Esophagus squamous epithelium (tissue), 5 donors: ENCODE measurements around the gene GRIPAP1. TPM values are rescaled to one million over a fixed set of nuclear protein-coding genes. Genes with fewer than 3 reads are reported as not detected.

ENCODE experiments used
- DNase-seq: peaks from one replicate; lab custom pipeline; 2025; lab: John Stamatoyannopoulos, UW
- H3K27ac ChIP-seq, 4 donors: fragments of 200-600 bp; sonication (generic); one replicate each; pipeline ENCODE4 v1.5.1; 2016 to 2019; ENCODE audit warnings: mild to moderate bottlenecking in 1 of 4
- H3K27me3 ChIP-seq, 4 donors: fragments of 200-600 bp; sonication (generic); 1 replicate in 3 of 4; 2 replicates in 1 of 4; pipeline versions ENCODE4 v1.5.1 to v1.6.0; 2017 to 2021; ENCODE audit warnings: antibody characterized with exemption in 1 of 4
- H3K36me3 ChIP-seq, 3 donors: fragments of 200-600 bp; sonication (generic); one replicate each; pipeline ENCODE4 v1.5.1; 2016 to 2019
- H3K4me1 ChIP-seq, 3 donors: fragments of 200-600 bp; sonication (generic); one replicate each; pipeline ENCODE4 v1.5.1; 2017 to 2019
- H3K4me3 ChIP-seq, 4 donors: fragments of 200-600 bp; sonication (generic); 1 replicate in 3 of 4; 2 replicates in 1 of 4; pipeline ENCODE4 v1.5.1; 2016 to 2019; ENCODE audit warnings: mild to moderate bottlenecking in 2 of 4, moderate library complexity in 1 of 4
- H3K9me3 ChIP-seq, 3 donors: fragments of 200-600 bp; sonication (generic); one replicate each; pipeline ENCODE4 v1.5.1; 2016 to 2019
- POLR2A ChIP-seq, 4 donors: fragments of 450-650 bp; IDR thresholded peaks; one replicate each; pipeline ENCODE4 v1.6.1; 2017; ENCODE audit warnings: antibody characterized with exemption in 4 of 4, mild to moderate bottlenecking in 4 of 4, moderate library complexity in 3 of 4
- WGBS, 2 donors: methylation state at CpG; one replicate each; pipeline ENCODE4 v1.1.5; 2018; 5-methylcytosine and 5-hydroxymethylcytosine counted together
- intact Hi-C: fragments of 100-400 bp; cut with DNase I; formaldehyde crosslinking; loops from one replicate; pipeline ENCODE4 v1.15.0; 2022
- total RNA-seq, 4 donors: library from RNA; depleted of rRNA; stranded (reverse); fragments of >200 nt; gene quantifications; one replicate each; pipeline ENCODE4 v1.1.0, GENCODE V29; 2016
- TF ChIP-seq, protein P1 (sequence below), 6 experiments: fragments of 450-650 bp in 4 of 6; fragments of 200-600 bp in 2 of 6; sonication (generic) in 2 of 6; IDR thresholded peaks; one replicate each; pipeline ENCODE4 v1.5.1; 2016 to 2019; ENCODE audit warnings: antibody characterized with exemption in 6 of 6, mild to moderate bottlenecking in 4 of 6, moderate library complexity in 4 of 6
- donor health status: DM: yes; HTN: yes; CAD: no.

Gene GRIPAP1
- total RNA-seq, 4 donors from 2014 or later: 15.4 to 28.4 (median 22.9) TPM

GRCh38 chrX:49030283-49030682, 28.2 kb upstream of the GRIPAP1 start:
- WGBS, 2 donors: 67% methylated on average over 1 of the region's 6 CpGs; no CpG with 5 or more reads in 1 of the 2 donors

GRCh38 chrX:49029876-49030275, 27.8 kb upstream of the GRIPAP1 start:
- DNase-seq: no peak
- H3K36me3 ChIP-seq: peaks cover 7 to 68% (median 12%) of the 10 kb centered on the region in 3 donors
- 88% methylated on average over 1 of the region's 6 CpGs; no CpG with 5 or more reads in 1 of the 2 donors for WGBS, 2 donors
- no peak overlapping the region for H3K4me3 ChIP-seq
- H3K27me3 ChIP-seq: no peaks in the 10 kb centered on the region
- peaks cover 0 to 9% (median 0%) of the 10 kb centered on the region in 3 donors for H3K4me1 ChIP-seq
- TF ChIP-seq, protein P1, sequence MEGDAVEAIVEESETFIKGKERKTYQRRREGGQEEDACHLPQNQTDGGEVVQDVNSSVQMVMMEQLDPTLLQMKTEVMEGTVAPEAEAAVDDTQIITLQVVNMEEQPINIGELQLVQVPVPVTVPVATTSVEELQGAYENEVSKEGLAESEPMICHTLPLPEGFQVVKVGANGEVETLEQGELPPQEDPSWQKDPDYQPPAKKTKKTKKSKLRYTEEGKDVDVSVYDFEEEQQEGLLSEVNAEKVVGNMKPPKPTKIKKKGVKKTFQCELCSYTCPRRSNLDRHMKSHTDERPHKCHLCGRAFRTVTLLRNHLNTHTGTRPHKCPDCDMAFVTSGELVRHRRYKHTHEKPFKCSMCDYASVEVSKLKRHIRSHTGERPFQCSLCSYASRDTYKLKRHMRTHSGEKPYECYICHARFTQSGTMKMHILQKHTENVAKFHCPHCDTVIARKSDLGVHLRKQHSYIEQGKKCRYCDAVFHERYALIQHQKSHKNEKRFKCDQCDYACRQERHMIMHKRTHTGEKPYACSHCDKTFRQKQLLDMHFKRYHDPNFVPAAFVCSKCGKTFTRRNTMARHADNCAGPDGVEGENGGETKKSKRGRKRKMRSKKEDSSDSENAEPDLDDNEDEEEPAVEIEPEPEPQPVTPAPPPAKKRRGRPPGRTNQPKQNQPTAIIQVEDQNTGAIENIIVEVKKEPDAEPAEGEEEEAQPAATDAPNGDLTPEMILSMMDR (IDR thresholded peaks at IDR 0.05): no peak
- no peak for TF ChIP-seq POLR2A (IDR thresholded peaks at IDR 0.05)
- intact Hi-C loops: no loop called here
- no peaks in the 10 kb centered on the region for H3K9me3 ChIP-seq
- H3K27ac ChIP-seq: peak overlapping the region in 1 of 4 donors; percentile 9

More at GRCh38 chrX:49030283-49030682, 28.2 kb upstream of the GRIPAP1 start:
- Histone ChIP-seq H3K9me3 (no peaks in the 10 kb centered on the region), H3K4me1 (peaks cover 0 to 9% (median 0%) of the 10 kb centered on the region in 3 donors), H3K4me3 (no peak overlapping the region), H3K27ac (peak overlapping the region in 1 of 4 donors; percentile 14), H3K27me3 (no peaks in the 10 kb centered on the region), H3K36me3 (peaks cover 7 to 69% (median 12%) of the 10 kb centered on the region in 3 donors)
- no peak for DNase-seq
- TF ChIP-seq, protein P1 (IDR thresholded peaks at IDR 0.05): no peak
- no peak for TF ChIP-seq POLR2A (IDR thresholded peaks at IDR 0.05)
- intact Hi-C loops: no loop called here

GRCh38 chrX:49019599-49020249, 17.7 kb upstream of the GRIPAP1 start:
- Histone ChIP-seq H3K27ac (no peak overlapping the region), H3K27me3 (no peaks in the 10 kb centered on the region), H3K36me3 (no peaks in the 10 kb centered on the region), H3K4me3 (no peak overlapping the region), H3K4me1 (no peaks in the 10 kb centered on the region), H3K9me3 (no peaks in the 10 kb centered on the region)
- 81% methylated on average over 7 of the region's 7 CpGs for WGBS, 2 donors
- intact Hi-C loops: no loop called here
- DNase-seq: no peak
- TF ChIP-seq, protein P1 (IDR thresholded peaks at IDR 0.05): no peak
- no peak for TF ChIP-seq POLR2A (IDR thresholded peaks at IDR 0.05)

DNA sequence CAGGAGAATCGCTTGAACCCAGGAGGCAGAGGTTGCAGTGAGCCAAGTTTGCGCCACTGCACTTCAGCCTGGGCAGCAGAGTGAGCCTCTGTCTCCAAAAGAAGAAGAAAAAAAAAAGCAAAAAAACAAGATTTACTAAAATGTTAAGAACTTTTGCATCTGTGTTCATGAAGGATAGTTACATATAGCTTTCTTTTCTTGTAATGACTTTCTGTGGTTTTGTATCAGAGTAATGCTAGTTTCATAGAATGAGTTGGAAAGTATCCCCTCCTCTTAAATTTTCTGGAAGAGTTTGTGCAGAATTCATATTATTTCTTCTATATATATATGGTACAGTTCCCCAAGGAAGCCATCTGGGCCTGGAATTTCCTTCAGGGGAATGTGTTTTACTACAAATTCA, 17.0 kb upstream of the GRIPAP1 start:
- WGBS, 2 donors: 71% methylated on average over 2 of the region's 2 CpGs; no CpG with 5 or more reads in 1 of the 2 donors
- intact Hi-C loops: no loop called here
- Histone ChIP-seq H3K27ac (no peak overlapping the region), H3K4me3 (no peak overlapping the region), H3K36me3 (no peaks in the 10 kb centered on the region), H3K9me3 (no peaks in the 10 kb centered on the region), H3K4me1 (no peaks in the 10 kb centered on the region), H3K27me3 (no peaks in the 10 kb centered on the region)
- TF ChIP-seq, protein P1 (IDR thresholded peaks at IDR 0.05): no peak
- no peak for TF ChIP-seq POLR2A (IDR thresholded peaks at IDR 0.05)
- no peak for DNase-seq

GRCh38 chrX:49003696-49004095, 1.6 kb upstream of the GRIPAP1 start:
- peaks cover 0 to 7% (median 0%) of the 10 kb centered on the region in 3 donors for H3K36me3 ChIP-seq
- intact Hi-C loops: no loop called here
- H3K4me3 ChIP-seq: no peak overlapping the region
- TF ChIP-seq, protein P1 (IDR thresholded peaks at IDR 0.05): no peak
- TF ChIP-seq POLR2A (IDR thresholded peaks at IDR 0.05): no peak
- no peak overlapping the region for H3K27ac ChIP-seq
- WGBS, 2 donors: 47 to 67% methylated on average over 4 to 5 of the region's 5 CpGs
- H3K9me3 ChIP-seq: no peaks in the 10 kb centered on the region
- no peaks in the 10 kb centered on the region for H3K27me3 ChIP-seq
- DNase-seq: no peak
- H3K4me1 ChIP-seq: peaks cover 4 to 16% (median 6%) of the 10 kb centered on the region in 3 donors
